Lung (tissue), 12 donors: ENCODE data around the gene SET. TPM values are rescaled to one million over a fixed set of nuclear protein-coding genes. Genes with fewer than 3 reads are reported as not detected.
"Not testable (repeated sequence)": the region's sequence is repeated elsewhere in the genome, so short reads cannot be mapped to it uniquely, and the experiment has no call there.

Source experiments
- ATAC-seq: fragments of 200-7000 bp; cut with Tn5 transposase; one replicate; pipeline ENCODE4 v1.9.1; 2020; ENCODE audit warnings: moderate number of reproducible peaks; ENCODE audit not compliant: insufficient read depth, low FRiP score
- DNase-seq, 3 donors: peaks; one replicate each; pipeline ENCODE4 v3.0.0-alpha.2; 2013 to 2017
- H3K27ac ChIP-seq, 2 donors: one replicate each; pipeline ENCODE4 v1.5.1; 2013; ENCODE audit warnings: mild to moderate bottlenecking in 2 of 2, moderate library complexity in 2 of 2, control low read depth in 1 of 2, inconsistent platforms in 1 of 2, low read depth in 1 of 2, low read length in 1 of 2
- H3K27me3 ChIP-seq, 3 donors: one replicate each; pipeline ENCODE4 v1.5.1; 2013; ENCODE audit warnings: low read length in 2 of 3; ENCODE audit not compliant: control insufficient read depth in 3 of 3, insufficient read depth in 3 of 3
- H3K36me3 ChIP-seq, 4 donors: one replicate each; pipeline ENCODE4 v1.5.1; 2013; ENCODE audit warnings: low read length in 4 of 4, mild to moderate bottlenecking in 1 of 4, moderate library complexity in 1 of 4; ENCODE audit not compliant: control insufficient read depth in 4 of 4, insufficient read depth in 4 of 4
- H3K4me1 ChIP-seq, 5 donors: one replicate each; pipeline ENCODE4 v1.5.1; 2013; ENCODE audit warnings: low read length in 5 of 5, mild to moderate bottlenecking in 2 of 5, moderate library complexity in 1 of 5; ENCODE audit not compliant: control insufficient read depth in 5 of 5, insufficient read depth in 5 of 5
- H3K4me3 ChIP-seq: one replicate; pipeline ENCODE4 v1.5.1; 2013; ENCODE audit warnings: mild to moderate bottlenecking, control low read depth, moderate library complexity
- H3K9ac ChIP-seq, 2 donors: one replicate each; pipeline ENCODE4 v1.5.1; 2013; ENCODE audit warnings: low read length in 2 of 2, control low read depth in 1 of 2; ENCODE audit not compliant: insufficient read depth in 1 of 2
- H3K9me3 ChIP-seq, 4 donors: one replicate each; pipeline ENCODE4 v1.5.1; 2013; ENCODE audit warnings: low read length in 3 of 4, mild to moderate bottlenecking in 1 of 4, moderate library complexity in 1 of 4; ENCODE audit not compliant: control insufficient read depth in 4 of 4, insufficient read depth in 3 of 4
- CTCF ChIP-seq: IDR thresholded peaks from 2 replicates; pipeline ENCODE4 v1.5.1; 2012; ENCODE audit warnings: mild to moderate bottlenecking; ENCODE audit errors: control extremely low read depth, extremely low read depth
- whole genome bisulfite sequencing, 2 donors: extraction: QIAGEN DNeasy Blood & Tissue Kit; methylation state at CpG; one replicate each; pipeline ENCODE4 v1.1.7; 2013; 5-methylcytosine and 5-hydroxymethylcytosine counted together
- polyA plus RNA-seq, 2 donors: library from polyadenylated mRNA; stranded (reverse); fragments of 200-250 nt; gene quantifications; one replicate each; pipeline ENCODE4 v1.2.1, GENCODE V29; 2013
- total RNA-seq, 2 donors: library from RNA; depleted of rRNA in 1 of 2; stranded (reverse); fragments of >200 nt in 1 of 2; gene quantifications; one replicate each; pipeline ENCODE4 v1.2.1, GENCODE V29; 2014 to 2021
- donor health status: control.
- donor health status: control.
- donor health status: Bipolar disorder and iron deficiency.
- donor health status: healthy.
- donor health status: DM: yes; HTN: yes; CAD: no.

The SET gene
- total and polyA plus RNA-seq, 4 donors = 98.0 to 364 (median 189) TPM

- no peak for TF ChIP-seq CTCF
- H3K4me3 ChIP-seq = no peak overlapping the region
- no peak overlapping the region for H3K9ac ChIP-seq
- DNase-seq (no peak), ATAC-seq (no peak)
- H3K27me3 ChIP-seq = no peaks in the 10 kb centered on the region
- no peaks in the 10 kb centered on the region for H3K9me3 ChIP-seq
- WGBS, 2 donors = 80 to 82% methylated on average over 12 of the region's 12 CpGs
- H3K27ac ChIP-seq = no peak overlapping the region
- H3K4me1 ChIP-seq = no peaks in the 10 kb centered on the region
- peaks cover 0 to 6% (median 3%) of the 10 kb centered on the region in 4 donors for H3K36me3 ChIP-seq
Measured at GRCh38 chr9:128643519-128644300, 45.3 kb upstream of the SET start.

GRCh38 chr9:128648206-128648605 is 40.8 kb upstream of the SET start:
- not testable (repeated sequence) for DNase-seq, H3K4me1 ChIP-seq, H3K36me3 ChIP-seq, H3K27ac ChIP-seq, H3K4me3 ChIP-seq, H3K27me3 ChIP-seq, ATAC-seq, H3K9me3 ChIP-seq, H3K9ac ChIP-seq
- WGBS, 2 donors = 87 to 90% methylated on average over 9 of the region's 9 CpGs

GRCh38 chr9:128651798-128652197 is 37.2 kb upstream of the SET start:
- H3K9ac ChIP-seq = no peak overlapping the region
- no peak overlapping the region for H3K27ac ChIP-seq
- ATAC-seq (no peak), DNase-seq (no peak)
- peaks cover 0 to 1% (median 0%) of the 10 kb centered on the region in 5 donors for H3K4me1 ChIP-seq
- no peaks in the 10 kb centered on the region for H3K27me3 ChIP-seq
- 96 to 97% methylated on average over 5 of the region's 5 CpGs for WGBS, 2 donors
- H3K9me3 ChIP-seq = no peaks in the 10 kb centered on the region
- peaks cover 0 to 4% (median under 1%) of the 10 kb centered on the region in 4 donors for H3K36me3 ChIP-seq
- no peak overlapping the region for H3K4me3 ChIP-seq
- no peak for TF ChIP-seq CTCF

GRCh38 chr9:128653908-128654307 is 35.1 kb upstream of the SET start:
- no peak for ATAC-seq
- 94 to 95% methylated on average over 8 of the region's 8 CpGs for WGBS, 2 donors
- Histone ChIP-seq H3K9ac (peak overlapping the region in 1 of 2 donors; percentile 11), H3K27me3 (no peaks in the 10 kb centered on the region), H3K9me3 (no peaks in the 10 kb centered on the region), H3K4me3 (no peak overlapping the region), H3K27ac (no peak overlapping the region), H3K36me3 (peaks cover 0 to 4% (median under 1%) of the 10 kb centered on the region in 4 donors), H3K4me1 (peaks cover 0 to 1% (median 0%) of the 10 kb centered on the region in 5 donors)
- DNase-seq = no peak
- no peak for TF ChIP-seq CTCF
